ENCODE data around the gene SGK2. TPM values are rescaled to one million over a fixed set of nuclear protein-coding genes. Genes with fewer than 3 reads are reported as not detected.
A peak's percentile ranks its signal among the peaks of the same experiment; 100 is the strongest.

The SGK2 gene
- total RNA-seq, 1 donor from 2014 or later, result 0.54 TPM

DNA sequence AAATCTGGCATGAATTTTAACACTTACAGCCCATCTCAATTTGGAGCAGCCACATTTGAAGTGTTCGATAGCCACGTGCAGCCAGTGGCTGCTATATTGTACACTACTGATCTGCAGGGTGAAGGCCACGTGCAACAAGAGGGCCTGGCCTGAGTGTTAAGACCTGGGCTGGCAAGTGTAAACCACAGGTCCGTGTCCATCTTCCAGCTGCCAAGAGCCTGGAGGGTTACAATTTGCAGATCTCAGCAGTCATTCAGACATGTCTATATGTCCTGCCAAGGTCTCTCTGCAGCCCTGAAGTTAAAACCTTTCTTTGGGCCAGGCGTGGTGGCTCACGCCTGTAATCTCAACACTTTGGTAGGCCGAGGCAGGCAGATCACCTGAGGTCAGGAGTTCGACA, 14.1 kb downstream of the SGK2 start:
- no peaks in the 10 kb centered on the region for H3K27me3 ChIP-seq (ENCODE audit: control insufficient read depth, insufficient read depth, low read length)
- H3K4me3 ChIP-seq (ENCODE audit: low read depth, low read length), result no peak overlapping the region
- no peak for DNase-seq (ENCODE audit: low read depth)
- no peaks in the 10 kb centered on the region for H3K36me3 ChIP-seq (ENCODE audit: control insufficient read depth, insufficient read depth, low read length)
- TF ChIP-seq CTCF (IDR thresholded peaks at IDR 0.05; ENCODE audit: insufficient read depth, low read length, poor library complexity, severe bottlenecking), result no peak

- DNase-seq (ENCODE audit: low read depth), result no peak
- Histone ChIP-seq H3K36me3 (ENCODE audit: control insufficient read depth, insufficient read depth, low read length) (no peaks in the 10 kb centered on the region), H3K4me3 (ENCODE audit: low read depth, low read length) (no peak overlapping the region), H3K27me3 (ENCODE audit: control insufficient read depth, insufficient read depth, low read length) (no peaks in the 10 kb centered on the region)
- TF ChIP-seq CTCF (IDR thresholded peaks at IDR 0.05; ENCODE audit: insufficient read depth, low read length, poor library complexity, severe bottlenecking), result no peak
Measured at GRCh38 chr20:43576108-43576507, 17.3 kb downstream of the SGK2 start.

DNA sequence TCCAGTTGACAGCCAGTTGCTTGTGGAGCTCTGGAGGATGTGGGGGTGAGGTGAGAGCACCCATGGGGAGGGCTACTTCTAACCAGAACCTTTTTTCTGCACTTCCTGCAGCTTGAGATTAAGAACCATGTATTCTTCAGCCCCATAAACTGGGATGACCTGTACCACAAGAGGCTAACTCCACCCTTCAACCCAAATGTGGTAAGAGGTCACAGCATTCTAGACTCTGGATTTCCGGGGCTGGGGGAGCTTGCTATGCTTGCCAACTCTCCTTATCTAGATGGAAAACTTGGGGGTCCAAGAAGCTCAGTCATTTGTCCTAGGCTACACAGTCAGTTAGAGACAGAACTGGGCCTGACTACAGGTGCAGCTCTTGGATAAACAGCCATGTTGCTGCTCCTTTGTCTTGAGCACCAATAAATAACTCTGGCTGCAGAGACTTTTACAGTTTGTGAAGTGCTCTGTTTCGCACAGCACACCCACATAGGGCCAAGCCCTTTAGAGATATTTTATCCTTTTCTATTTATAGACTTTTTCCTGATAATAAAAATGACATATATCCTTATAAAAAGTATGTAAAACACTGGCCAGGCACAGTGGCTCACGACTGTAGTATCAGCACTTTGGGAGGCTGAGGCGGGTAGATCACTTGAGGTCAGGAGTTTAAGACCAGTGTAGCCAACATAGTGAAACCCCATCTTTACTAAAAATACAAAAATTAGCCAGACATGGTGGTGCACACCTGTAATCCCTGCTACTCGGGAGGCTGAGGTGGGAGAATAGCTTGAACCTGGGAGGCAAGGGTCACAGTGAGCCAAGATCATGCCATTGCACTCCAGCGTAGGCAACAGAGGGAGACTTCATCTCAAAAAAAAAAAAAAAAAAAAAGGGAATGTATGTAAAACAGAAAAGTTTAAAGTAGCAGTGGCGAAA, 21.3 kb downstream of the SGK2 start:
- no peaks in the 10 kb centered on the region for H3K36me3 ChIP-seq (ENCODE audit: control insufficient read depth, insufficient read depth, low read length)
- H3K27me3 ChIP-seq (ENCODE audit: control insufficient read depth, insufficient read depth, low read length), result no peaks in the 10 kb centered on the region
- no peak overlapping the region for H3K4me3 ChIP-seq (ENCODE audit: low read depth, low read length)
- DNase-seq (ENCODE audit: low read depth), result no peak
- TF ChIP-seq CTCF (IDR thresholded peaks at IDR 0.05; ENCODE audit: insufficient read depth, low read length, poor library complexity, severe bottlenecking), result no peak

- no peak for TF ChIP-seq CTCF (IDR thresholded peaks at IDR 0.05; ENCODE audit: insufficient read depth, low read length, poor library complexity, severe bottlenecking)
- Histone ChIP-seq H3K36me3 (ENCODE audit: control insufficient read depth, insufficient read depth, low read length) (no peaks in the 10 kb centered on the region), H3K27me3 (ENCODE audit: control insufficient read depth, insufficient read depth, low read length) (no peaks in the 10 kb centered on the region), H3K4me3 (ENCODE audit: low read depth, low read length) (no peak overlapping the region)
- no peak for DNase-seq (ENCODE audit: low read depth)
Measured at GRCh38 chr20:43583133-43583864, 24.5 kb downstream of the SGK2 start.

- no peaks in the 10 kb centered on the region for H3K27me3 ChIP-seq (ENCODE audit: control insufficient read depth, insufficient read depth, low read length)
- TF ChIP-seq CTCF (IDR thresholded peaks at IDR 0.05; ENCODE audit: insufficient read depth, low read length, poor library complexity, severe bottlenecking), result no peak
- peak; percentile 93 for DNase-seq (ENCODE audit: low read depth)
- no peak overlapping the region for H3K4me3 ChIP-seq (ENCODE audit: low read depth, low read length)
- H3K36me3 ChIP-seq (ENCODE audit: control insufficient read depth, insufficient read depth, low read length), result no peaks in the 10 kb centered on the region
Measured at GRCh38 chr20:43583982-43584432, 25.2 kb downstream of the SGK2 start.

Data from kidney epithelial cell (primary cell).